ENCODE results near the gene IER5. TPM values are rescaled to one million over a fixed set of nuclear protein-coding genes. Genes with fewer than 3 reads are reported as not detected.
A peak's percentile ranks its signal among the peaks of the same experiment; 100 is the strongest.

The IER5 gene
- total RNA-seq, 4 donors from 2014 or later: 21.6 to 40.6 (median 26.5) TPM

DNA sequence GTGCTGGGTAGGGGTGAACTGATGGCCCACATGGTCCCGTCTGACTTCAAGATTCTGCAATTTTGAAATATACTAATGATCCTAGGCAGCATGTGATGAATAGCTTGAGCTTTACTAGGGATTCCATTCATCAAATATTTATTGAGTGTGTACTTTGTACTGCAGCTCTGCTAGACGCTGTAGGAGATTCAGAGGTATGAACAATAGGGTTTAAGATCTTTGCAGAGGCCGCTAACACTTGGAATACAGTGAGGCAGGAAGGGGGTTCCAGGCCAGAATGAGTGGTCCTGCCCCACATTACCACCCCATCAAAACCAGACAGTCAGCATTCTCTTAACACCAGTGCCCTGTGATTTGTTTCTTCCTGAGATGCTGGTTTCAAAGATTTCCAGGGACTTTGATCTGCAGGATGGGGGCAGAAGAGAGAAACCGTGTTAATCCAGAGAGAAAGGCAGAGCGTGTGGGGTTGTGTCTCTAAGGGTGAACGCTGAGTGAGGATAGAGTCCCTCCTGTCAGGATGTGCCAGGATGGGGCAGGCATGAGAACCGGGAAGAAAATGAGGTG lies 19.9 kb downstream of the IER5 start:
- peaks cover 39 to 79% (median 40%) of the 10 kb centered on the region in 3 donors for H3K4me1 ChIP-seq
- no peaks in the 10 kb centered on the region for H3K9me3 ChIP-seq
- DNase-seq: no peak
- no peaks in the 10 kb centered on the region for H3K36me3 ChIP-seq
- 69 to 70% methylated on average over 7 of the region's 7 CpGs for WGBS, 2 donors
- H3K27ac ChIP-seq: no peak overlapping the region
- intact Hi-C loops (cut with DNase I): no loop called here
- H3K4me3 ChIP-seq: no peak overlapping the region
- no peaks in the 10 kb centered on the region for H3K27me3 ChIP-seq
- TF ChIP-seq POLR2A (IDR thresholded peaks at IDR 0.05): no peak
- TF ChIP-seq, protein P1, sequence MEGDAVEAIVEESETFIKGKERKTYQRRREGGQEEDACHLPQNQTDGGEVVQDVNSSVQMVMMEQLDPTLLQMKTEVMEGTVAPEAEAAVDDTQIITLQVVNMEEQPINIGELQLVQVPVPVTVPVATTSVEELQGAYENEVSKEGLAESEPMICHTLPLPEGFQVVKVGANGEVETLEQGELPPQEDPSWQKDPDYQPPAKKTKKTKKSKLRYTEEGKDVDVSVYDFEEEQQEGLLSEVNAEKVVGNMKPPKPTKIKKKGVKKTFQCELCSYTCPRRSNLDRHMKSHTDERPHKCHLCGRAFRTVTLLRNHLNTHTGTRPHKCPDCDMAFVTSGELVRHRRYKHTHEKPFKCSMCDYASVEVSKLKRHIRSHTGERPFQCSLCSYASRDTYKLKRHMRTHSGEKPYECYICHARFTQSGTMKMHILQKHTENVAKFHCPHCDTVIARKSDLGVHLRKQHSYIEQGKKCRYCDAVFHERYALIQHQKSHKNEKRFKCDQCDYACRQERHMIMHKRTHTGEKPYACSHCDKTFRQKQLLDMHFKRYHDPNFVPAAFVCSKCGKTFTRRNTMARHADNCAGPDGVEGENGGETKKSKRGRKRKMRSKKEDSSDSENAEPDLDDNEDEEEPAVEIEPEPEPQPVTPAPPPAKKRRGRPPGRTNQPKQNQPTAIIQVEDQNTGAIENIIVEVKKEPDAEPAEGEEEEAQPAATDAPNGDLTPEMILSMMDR (IDR thresholded peaks at IDR 0.05): no peak

GRCh38 chr1:181110013-181110412 lies 21.5 kb downstream of the IER5 start:
- H3K4me3 ChIP-seq: no peak overlapping the region
- TF ChIP-seq, protein P1 (IDR thresholded peaks at IDR 0.05): no peak
- no peak for TF ChIP-seq POLR2A (IDR thresholded peaks at IDR 0.05)
- DNase-seq: no peak

DNA sequence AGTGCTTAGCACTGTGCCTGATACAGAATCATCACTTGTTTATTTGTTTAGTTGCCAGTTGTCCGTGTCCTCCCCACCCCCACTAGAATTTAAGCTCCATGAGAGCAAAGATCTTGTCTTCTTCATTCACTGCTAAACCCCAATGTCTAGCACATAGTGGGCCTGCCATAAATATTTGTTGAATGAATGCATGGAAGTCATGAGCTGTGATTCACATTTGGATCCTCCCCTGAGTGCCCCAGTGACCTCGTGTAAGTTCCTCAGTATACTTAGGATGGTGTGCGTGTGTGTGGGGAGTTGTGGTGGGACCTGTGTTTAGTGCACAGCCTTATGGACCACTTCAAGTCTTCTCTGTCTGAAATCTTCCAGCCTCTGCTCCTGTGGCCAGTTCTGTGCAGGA lies 23.1 kb downstream of the IER5 start:
- no peak for DNase-seq
- peak overlapping the region; percentile 81 to 91 (median 86) for H3K27ac ChIP-seq
- peaks cover 24 to 83% (median 33%) of the 10 kb centered on the region in 3 donors for H3K4me1 ChIP-seq
- H3K9me3 ChIP-seq: no peaks in the 10 kb centered on the region
- TF ChIP-seq, protein P1 (IDR thresholded peaks at IDR 0.05): no peak
- TF ChIP-seq POLR2A (IDR thresholded peaks at IDR 0.05): no peak
- no peaks in the 10 kb centered on the region for H3K27me3 ChIP-seq
- H3K36me3 ChIP-seq: no peaks in the 10 kb centered on the region
- WGBS, 2 donors: 61 to 80% methylated on average over 3 of the region's 3 CpGs
- intact Hi-C loops (cut with DNase I): no loop called here
- no peak overlapping the region for H3K4me3 ChIP-seq

More at GRCh38 chr1:181110013-181110412, 21.5 kb downstream of the IER5 start:
- Histone ChIP-seq H3K27me3 (no peaks in the 10 kb centered on the region), H3K36me3 (no peaks in the 10 kb centered on the region), H3K4me1 (peaks cover 32 to 79% (median 36%) of the 10 kb centered on the region in 3 donors), H3K27ac (no peak overlapping the region), H3K9me3 (no peaks in the 10 kb centered on the region)
- WGBS, 2 donors: 79 to 94% methylated on average over 2 of the region's 2 CpGs
- intact Hi-C loops (cut with DNase I): no loop called here

DNA sequence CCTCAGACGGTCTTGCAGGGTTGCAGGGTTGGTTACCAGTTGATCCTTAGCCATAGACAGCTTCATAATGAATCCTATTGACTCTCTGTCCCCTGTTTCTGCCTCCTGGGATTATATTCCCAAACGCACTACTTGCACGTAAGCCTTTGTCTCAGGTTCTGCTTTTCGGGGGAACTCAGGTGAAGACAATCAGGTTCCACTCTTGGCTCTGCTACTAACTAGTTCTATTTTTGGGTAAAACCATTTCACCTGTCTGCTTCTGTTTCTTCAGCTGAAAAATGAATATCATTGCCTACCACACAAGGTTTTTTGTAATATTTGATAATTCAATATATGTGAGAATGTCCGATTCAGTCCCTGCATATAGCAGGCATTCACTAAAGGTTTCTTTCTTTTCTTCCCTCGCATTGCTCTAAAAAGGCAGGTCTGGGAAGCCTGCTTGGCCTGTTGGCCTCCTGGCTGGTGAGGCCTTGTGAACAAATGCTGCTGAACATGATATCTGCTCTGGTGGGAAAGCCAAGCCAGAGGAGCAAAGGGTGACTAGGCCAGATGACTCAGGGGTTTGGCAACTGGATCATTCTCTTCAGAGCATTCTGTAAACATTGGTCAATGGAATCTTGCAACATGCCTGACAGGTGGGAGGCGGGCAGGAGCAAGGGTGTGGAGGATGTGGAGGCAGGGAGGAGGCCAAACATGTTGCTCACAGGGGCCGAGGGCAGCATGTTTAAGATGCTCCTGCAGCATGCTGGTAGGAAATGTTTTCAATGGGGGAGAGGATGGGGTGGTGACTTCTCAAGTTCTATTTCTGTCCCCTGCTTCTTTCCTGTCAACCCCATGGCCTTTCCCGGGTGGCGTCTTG lies 23.8 kb downstream of the IER5 start:
- Histone ChIP-seq H3K9me3 (no peaks in the 10 kb centered on the region), H3K4me1 (peaks cover 28 to 83% (median 33%) of the 10 kb centered on the region in 3 donors), H3K36me3 (no peaks in the 10 kb centered on the region), H3K4me3 (no peak overlapping the region), H3K27me3 (no peaks in the 10 kb centered on the region), H3K27ac (peak overlapping the region; percentile 81 to 91 (median 86))
- DNase-seq: no peak
- intact Hi-C loops (cut with DNase I): no loop called here
- TF ChIP-seq, protein P1 (IDR thresholded peaks at IDR 0.05): peak in 1 of 6 experiments; percentile 6
- TF ChIP-seq POLR2A (IDR thresholded peaks at IDR 0.05): peak in 1 of 4 donors; percentile 23
- whole genome bisulfite sequencing, 2 donors: 31 to 52% methylated on average over 10 of the region's 10 CpGs

GRCh38 chr1:181113059-181113641 lies 24.6 kb downstream of the IER5 start:
- H3K4me3 ChIP-seq: no peak overlapping the region
- intact Hi-C loops (cut with DNase I): no loop called here
- peaks cover 37 to 83% (median 37%) of the 10 kb centered on the region in 3 donors for H3K4me1 ChIP-seq
- H3K27me3 ChIP-seq: no peaks in the 10 kb centered on the region
- TF ChIP-seq POLR2A (IDR thresholded peaks at IDR 0.05): no peak
- TF ChIP-seq, protein P1 (IDR thresholded peaks at IDR 0.05): no peak
- H3K27ac ChIP-seq: peak overlapping the region; percentile 79 to 91 (median 86)
- no peaks in the 10 kb centered on the region for H3K36me3 ChIP-seq
- no peaks in the 10 kb centered on the region for H3K9me3 ChIP-seq
- DNase-seq: no peak
- WGBS, 2 donors: 71 to 83% methylated on average over 1 to 3 of the region's 6 CpGs
